Stimulated activated CD8-positive, alpha-beta memory T cell treated with anti-CD3 and anti-CD28 coated beads, Interleukin-12 subunit alpha, Interleukin-12 subunit beta, amount 100 ng/mL, for 4 hours (primary cell): ENCODE measurements around the gene HSPB6.
"Not testable (repeated sequence)": the region's sequence is repeated elsewhere in the genome, so short reads cannot be mapped to it uniquely, and the experiment has no call there.

ENCODE experiments used
- DNase-seq: peaks from one replicate; pipeline ENCODE4 v3.0.0-alpha.2; 2020; ENCODE audit warnings: low read depth

The HSPB6 gene

DNA sequence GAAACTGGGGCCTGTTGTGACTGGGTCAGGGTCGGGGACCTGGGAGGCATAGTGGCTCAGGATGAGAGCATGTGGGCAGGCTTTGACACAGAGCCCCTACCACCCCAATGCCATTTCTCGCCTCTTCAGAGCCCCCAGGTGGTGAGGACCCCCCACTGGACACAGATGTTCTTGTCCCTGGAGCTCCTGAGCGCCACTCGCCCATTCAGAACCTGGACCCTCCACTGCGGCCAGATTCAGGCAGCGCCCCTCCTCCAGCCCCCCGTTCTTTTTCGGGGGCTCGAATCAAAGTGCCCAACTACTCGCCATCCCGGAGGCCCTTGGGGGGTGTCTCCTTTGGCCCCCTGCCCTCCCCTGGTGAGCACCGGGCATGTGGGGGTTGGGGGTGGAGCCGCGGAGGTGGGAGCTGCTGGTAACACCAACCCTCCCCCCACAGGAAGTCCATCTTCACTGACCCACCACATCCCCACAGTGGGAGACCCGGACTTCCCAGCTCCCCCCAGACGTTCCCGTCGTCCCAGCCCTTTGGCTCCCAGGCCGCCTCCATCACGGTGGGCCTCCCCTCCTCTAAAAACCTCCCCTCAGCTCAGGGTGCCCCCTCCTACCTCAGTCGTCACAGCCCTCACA lies 24.9 kb downstream of the HSPB6 start:
- DNase-seq, result no peak

DNA sequence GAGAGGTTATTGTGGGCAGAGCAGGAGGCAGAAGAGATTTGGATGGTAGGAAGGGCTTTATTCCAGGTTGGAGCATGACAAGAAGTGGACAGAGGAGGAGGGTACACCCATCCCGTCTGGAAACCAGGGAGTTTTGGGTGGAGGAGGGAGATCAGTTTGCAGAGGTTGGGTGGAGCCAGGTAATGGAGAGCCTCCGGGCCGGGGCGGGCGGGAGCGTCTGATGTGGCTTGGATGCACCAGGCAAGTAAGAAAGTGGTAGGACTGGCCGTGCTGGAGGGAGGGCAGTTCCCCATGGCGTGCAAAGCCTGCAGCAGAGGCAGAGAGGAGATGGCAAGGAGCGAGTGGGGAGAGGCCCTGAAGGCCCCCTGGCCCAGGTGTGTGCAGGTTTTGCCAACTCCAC lies 25.5 kb downstream of the HSPB6 start:
- no peak for DNase-seq

DNA sequence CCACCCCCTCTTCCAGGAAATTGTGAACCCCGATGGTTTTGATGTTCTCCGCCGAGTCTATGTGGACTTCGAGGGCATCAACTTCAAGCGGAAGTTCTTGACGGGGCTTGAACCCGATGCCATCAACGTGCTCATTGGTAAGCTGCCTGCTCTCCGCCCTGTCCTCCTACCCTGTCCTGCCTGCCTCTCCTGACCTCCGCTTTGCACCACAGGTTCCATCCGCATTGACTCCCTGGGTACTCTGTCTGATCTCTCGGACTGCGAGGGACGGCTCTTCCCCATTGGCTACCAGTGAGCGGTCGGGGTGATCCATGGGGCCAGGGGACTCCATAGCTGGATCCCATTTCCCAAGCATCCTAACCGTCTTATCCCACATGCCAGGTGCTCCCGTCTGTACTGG lies 26.5 kb downstream of the HSPB6 start:
- DNase-seq, result no peak

DNA sequence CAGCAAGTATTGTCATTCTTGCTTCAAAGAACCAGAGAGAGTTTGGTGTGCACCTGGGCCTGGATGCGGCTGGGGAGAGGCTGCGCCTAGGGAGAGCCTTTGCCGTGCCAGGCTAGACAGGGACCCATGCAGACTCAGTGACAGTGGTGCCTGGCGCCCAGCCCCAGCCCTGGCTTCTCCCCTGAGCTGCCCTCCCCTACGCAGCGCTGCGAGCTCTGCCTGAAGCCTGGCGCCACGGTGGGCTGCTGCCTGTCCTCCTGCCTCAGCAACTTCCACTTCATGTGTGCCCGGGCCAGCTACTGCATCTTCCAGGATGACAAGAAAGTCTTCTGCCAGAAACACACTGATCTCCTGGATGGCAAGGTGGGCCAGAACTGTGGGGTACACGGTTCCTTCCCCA lies 27.1 kb downstream of the HSPB6 start:
- no peak for DNase-seq

DNA sequence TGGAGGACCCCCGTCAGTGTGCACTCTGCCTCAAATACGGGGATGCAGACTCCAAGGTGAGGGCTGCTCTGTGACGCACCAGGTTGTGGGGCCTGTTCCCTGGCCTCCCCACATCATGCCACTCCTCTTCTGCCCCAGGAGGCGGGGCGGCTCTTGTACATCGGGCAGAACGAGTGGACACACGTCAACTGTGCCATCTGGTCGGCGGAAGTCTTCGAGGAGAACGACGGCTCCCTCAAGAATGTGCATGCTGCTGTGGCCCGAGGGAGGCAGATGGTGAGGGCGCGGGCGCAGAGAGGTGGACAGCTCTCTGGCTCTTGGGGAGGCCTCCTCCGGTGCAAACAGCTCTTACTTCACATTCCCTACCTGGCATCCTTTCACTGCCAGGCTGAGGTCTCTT lies 27.8 kb downstream of the HSPB6 start:
- DNase-seq, result no peak

DNA sequence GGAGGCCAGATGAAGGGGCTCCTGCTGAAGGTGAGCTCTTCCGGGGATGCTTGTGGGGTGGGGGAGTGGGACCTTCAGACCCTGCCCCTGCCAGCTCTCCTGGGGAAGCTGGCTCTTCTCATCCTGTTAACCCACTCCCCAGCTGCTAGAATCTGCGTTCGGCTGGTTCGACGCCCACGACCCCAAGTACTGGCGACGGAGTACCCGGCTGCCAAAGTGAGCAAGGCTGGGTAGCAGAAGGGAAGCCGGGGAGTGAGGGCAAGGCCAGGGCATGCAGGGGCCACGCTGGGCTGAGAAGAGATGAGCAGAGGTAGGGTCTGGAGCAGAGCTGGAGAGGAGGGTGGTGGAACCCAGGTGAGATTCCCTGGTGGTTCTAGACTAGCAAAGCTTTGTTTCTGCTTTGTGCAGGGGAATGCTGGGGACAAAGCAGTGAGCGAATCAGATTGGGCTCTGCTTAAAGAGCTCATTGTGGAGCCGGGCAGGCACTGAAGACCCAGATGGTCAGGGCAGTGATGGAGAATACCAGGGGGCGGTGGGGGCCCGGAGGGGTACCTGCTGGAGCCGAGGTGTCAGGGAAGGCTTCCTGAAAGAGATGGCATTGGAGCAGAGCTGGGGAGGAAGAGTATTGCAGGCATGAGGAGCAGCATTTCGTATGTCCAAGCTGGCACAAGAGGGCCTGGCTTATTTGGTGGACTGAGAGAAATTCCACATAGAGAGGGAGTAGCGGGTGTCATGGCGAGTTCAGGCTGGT lies 28.7 kb downstream of the HSPB6 start:
- no peak for DNase-seq

DNA sequence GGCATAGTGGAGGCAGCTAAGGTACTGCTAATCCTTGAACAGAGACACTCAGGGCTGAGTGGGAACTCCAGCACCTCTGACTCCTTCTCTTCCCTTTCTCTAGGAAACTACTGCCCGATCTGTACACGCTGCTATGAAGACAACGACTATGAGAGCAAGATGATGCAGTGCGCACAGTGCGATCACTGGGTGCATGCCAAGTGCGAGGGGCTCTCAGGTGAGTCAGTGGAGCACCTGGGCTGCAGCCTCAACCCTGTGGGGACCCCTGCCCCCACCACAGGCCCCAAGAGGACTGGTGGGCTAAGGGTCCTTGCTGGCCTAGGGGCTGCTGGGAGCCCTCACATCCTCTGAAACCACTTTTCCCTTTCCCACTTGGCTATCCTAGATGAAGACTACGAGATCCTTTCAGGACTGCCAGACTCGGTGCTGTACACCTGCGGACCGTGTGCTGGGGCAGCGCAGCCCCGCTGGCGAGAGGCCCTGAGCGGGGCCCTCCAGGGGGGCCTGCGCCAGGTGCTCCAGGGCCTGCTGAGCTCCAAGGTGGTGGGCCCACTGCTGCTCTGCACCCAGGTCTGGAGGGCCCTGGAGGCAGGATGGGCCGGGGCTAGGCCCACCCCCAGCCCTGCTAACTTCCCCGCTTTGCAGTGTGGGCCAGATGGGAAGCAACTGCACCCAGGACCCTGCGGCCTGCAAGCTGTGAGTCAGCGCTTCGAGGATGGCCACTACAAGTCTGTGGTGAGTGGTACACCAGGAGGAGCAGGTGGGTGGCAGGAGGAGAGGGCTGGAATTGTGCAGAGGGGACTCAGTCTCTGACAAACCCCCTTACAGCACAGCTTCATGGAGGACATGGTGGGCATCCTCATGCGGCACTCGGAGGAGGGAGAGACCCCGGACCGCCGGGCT lies 29.5 kb downstream of the HSPB6 start:
- no peak for DNase-seq

DNA sequence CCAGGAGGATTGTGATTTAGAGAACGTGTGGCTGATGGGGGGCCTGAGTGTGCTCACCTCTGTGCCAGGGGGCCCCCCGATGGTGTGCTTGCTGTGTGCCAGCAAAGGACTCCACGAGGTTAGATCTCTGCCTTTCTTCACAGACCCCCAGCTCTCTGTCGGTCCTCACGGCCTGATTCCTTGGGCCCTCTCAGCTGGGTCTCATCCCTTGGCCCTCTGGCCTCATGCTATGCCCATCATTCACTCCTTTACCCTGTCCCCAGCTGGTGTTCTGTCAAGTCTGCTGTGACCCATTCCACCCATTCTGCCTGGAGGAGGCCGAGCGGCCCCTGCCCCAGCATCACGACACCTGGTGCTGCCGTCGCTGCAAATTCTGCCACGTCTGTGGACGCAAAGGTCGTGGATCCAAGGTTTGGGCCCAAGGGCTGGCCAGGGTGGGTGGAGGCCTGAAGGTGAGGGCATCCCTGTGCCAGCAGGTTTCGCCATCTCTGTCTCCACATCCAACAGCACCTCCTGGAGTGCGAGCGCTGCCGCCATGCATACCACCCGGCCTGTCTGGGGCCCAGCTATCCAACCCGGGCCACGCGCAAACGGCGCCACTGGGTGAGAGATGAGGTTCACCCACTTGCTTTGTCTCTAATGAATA lies 31.5 kb downstream of the HSPB6 start:
- no peak for DNase-seq

DNA sequence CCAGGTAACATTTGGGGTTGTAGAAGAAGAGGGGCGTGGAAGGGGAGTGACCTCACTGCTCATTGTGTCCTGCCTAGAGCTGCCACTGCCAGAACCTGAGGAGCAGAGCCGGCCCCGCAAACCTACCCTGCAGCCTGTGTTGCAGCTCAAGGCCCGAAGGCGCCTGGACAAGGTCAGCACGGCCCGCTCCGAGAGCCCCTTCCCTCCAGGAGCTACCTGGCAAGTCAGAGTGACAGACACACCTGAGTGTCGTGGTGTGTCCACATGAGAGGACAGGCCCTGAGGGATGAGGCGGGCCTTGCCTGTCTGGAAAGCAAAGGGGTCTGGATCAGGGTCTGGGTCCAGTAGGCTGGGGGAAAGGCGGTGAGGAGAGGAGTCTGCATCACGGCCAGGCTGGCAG lies 32.3 kb downstream of the HSPB6 start:
- DNase-seq, result no peak

DNA sequence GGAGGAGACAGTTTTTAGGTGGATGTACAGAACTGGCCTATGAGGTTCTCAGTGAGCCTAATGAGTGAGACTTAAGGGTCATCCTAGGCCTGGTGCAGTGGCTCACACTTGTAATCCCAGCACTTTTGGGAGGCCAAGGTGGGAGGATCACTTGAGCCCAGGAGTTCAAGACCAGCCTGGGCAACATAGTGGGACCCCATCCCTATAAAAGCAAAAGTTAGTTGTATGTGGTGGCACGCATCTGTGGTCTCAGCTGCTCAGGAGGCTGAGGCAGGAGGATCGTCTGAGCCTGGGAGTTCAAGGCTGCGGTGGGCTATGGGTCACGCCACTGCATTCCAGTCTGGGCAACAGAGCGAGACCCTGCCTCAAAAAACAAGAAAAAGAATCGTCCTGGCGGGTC lies 32.7 kb downstream of the HSPB6 start:
- not testable (repeated sequence) for DNase-seq

DNA sequence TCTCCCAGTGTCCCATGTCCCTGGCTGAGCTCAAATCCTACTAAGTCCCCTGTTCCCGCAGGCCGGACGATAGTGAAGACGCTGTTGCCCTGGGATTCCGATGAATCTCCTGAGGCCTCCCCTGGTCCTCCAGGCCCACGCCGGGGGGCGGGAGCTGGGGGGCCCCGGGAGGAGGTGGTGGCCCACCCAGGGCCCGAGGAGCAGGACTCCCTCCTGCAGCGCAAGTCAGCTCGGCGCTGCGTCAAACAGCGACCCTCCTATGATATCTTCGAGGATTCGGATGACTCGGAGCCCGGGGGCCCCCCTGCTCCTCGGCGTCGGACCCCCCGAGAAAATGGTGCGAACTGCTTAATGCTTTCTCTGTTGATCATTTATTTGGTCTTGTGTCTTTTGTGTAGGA lies 33.2 kb downstream of the HSPB6 start:
- no peak for DNase-seq

DNA sequence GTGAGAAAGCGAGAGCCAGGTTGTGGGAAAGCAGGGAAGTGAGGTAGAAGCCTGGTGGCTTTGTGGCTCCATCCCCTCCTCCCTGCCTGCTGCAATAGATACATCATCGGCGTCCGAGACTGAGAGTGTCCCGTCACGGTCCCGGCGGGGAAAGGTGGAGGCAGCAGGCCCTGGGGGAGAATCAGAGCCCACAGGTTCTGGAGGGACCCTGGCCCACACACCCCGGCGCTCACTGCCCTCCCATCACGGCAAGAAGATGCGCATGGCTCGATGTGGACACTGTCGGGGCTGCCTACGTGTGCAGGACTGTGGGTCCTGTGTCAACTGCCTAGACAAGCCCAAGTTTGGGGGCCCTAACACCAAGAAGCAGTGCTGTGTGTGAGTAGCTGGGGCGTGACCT lies 33.9 kb downstream of the HSPB6 start:
- no peak for DNase-seq

DNA sequence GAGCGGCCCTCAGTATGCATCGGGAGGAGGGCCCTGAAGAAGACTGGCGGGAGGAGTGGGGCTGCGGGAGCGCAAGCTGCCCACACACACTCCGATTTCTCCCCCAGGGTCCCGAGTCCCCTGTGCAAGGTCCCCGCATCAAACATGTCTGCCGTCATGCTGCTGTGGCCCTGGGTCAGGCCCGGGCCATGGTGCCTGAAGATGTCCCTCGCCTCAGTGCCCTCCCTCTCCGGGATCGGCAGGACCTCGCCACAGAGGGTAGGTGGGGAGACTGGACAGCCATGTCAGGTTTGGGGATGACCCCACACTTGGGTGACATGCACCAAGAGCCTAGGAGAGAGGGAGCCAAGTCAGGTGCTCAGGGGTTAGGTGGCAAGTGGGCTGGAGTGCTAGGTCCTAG lies 34.4 kb downstream of the HSPB6 start:
- no peak for DNase-seq

DNA sequence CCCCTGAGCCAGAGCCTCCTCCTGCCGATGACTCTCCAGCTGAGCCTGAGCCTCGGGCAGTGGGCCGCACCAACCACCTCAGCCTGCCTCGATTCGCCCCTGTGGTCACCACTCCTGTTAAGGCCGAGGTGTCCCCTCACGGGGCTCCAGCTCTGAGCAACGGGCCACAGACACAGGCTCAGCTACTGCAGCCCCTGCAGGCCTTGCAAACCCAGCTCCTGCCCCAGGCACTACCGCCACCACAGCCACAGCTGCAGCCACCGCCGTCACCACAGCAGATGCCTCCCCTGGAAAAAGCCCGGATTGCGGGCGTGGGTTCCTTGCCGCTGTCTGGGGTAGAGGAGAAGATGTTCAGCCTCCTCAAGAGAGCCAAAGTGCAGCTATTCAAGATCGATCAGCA lies 35.5 kb downstream of the HSPB6 start:
- no peak for DNase-seq

DNA sequence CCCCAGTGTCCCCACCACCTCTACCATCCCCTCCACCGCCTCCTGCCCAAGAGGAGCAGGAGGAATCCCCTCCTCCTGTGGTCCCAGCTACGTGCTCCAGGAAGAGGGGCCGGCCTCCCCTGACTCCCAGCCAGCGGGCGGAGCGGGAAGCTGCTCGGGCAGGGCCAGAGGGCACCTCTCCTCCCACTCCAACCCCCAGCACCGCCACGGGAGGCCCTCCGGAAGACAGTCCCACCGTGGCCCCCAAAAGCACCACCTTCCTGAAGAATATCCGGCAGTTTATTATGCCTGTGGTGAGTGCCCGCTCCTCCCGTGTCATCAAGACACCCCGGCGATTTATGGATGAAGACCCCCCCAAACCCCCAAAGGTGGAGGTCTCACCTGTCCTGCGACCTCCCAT lies 36.2 kb downstream of the HSPB6 start:
- no peak for DNase-seq

DNA sequence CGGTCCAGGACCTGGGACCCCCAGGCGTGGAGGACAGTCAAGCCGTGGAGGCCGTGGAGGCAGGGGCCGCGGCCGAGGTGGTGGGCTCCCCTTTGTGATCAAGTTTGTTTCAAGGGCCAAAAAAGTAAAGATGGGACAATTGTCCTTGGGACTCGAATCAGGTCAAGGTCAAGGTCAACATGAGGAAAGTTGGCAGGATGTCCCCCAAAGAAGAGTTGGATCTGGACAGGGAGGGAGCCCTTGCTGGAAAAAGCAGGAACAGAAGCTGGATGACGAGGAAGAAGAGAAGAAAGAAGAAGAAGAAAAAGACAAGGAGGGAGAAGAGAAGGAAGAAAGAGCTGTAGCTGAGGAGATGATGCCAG lies 36.7 kb downstream of the HSPB6 start:
- no peak for DNase-seq

DNA sequence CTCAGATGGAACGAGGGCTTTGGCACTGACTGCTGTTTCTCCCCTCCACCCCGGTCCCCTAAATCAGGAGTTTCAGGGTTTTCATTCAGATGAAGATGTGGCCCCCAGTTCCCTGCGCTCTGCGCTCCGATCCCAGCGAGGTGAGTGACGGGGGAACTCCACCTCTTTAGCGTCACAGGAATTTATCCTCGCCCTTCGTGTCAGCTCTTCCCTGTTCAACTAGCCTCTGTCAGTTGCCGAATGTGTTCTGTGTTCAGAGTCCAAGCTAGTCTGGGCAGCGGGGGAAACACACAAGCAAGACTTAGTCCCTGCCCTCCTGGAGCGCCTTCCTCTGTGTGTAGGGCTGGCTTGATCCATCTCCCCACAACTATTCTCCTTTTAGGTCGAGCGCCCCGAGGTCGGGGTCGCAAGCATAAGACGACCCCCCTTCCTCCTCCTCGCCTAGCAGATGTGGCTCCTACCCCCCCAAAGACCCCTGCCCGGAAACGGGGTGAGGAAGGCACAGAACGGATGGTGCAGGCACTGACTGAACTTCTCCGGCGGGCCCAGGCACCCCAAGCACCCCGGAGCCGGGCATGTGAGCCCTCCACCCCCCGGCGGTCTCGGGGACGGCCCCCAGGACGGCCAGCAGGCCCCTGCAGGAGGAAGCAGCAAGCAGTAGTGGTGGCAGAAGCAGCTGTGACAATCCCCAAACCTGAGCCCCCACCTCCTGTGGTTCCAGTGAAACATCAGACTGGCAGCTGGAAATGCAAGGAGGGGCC lies 37.2 kb downstream of the HSPB6 start:
- DNase-seq, result no peak

DNA sequence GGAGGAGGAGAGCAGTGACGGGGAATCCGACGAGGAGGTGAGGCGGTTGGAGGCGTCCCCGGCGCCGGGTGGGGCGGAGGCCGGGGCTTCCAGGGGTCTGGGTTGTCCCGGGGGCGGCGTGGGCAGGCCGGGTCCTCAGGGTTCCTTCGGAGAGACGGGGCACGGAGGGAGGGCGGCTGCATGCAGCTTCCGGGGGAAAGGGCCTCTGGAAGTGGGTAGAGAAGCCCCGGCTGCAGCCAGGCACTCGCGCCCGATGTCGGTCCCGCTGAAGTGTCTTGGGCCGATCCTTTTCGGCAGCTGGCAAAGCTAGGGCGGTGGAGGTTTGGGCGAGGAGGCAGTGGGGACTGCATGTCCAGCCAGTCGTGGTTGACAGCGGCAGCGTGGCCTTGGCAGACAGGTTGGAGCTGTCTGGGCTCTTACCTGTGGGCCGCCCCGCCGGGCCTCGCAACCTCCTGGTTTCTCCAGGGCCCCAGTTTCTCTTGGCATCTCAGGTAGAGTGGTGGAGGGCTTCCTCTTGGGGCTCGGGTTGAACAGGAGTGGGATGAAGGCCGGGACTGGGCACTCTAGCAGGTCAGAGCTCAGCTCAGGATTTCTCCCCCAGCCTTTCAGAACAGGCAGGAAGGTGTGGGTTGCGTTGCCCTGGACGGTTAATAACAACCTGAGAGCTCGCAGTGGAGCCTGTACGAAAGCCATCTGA lies 38.3 kb downstream of the HSPB6 start:
- peak; percentile 52 for DNase-seq

DNA sequence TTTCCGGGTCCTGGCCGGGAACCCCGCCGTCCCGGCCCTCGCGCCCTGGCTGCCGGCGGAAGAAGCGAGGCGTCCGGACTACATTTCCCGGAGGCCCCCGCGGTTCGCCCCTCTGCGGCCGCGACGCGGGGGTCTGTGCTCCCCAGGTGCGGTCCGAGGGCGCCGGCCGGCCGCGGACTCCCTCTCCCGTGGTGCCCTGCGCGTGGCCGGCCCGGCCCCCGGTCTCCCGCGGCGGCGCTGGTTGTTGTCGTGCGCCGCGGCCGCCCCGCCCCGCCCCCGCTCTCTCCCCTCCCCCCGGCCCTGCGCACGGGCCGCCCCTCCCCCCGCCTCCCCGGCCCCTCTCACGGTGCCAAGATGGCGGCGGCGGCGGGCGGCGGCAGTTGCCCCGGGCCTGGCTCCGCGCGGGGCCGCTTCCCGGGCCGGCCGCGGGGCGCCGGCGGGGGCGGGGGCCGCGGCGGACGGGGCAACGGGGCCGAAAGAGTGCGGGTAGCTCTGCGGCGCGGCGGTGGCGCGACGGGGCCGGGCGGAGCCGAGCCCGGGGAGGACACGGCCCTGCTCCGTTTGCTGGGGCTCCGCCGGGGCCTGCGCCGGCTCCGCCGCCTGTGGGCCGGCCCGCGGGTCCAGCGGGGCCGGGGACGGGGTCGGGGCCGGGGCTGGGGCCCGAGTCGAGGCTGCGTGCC lies 39.0 kb downstream of the HSPB6 start, which contains the start of gene KMT2B:
Gene KMT2B, plus strand, starts transcription at position 339 of the 680 bp plus-strand sequence. Its CDS starts 16 bp downstream, at position 355.
- DNase-seq, result no peak
